GM21825 (cell line): Measurements from ENCODE around the gene ANO6.

Experiments
- ATAC-seq: cut with Tn5 transposase; IDR thresholded peaks from one replicate; pipeline ENCODE4 v1.9.1; 2021; ENCODE audit warnings: mild to moderate bottlenecking, moderate library complexity; ENCODE audit not compliant: unreplicated experiment

ANO6 gene

DNA sequence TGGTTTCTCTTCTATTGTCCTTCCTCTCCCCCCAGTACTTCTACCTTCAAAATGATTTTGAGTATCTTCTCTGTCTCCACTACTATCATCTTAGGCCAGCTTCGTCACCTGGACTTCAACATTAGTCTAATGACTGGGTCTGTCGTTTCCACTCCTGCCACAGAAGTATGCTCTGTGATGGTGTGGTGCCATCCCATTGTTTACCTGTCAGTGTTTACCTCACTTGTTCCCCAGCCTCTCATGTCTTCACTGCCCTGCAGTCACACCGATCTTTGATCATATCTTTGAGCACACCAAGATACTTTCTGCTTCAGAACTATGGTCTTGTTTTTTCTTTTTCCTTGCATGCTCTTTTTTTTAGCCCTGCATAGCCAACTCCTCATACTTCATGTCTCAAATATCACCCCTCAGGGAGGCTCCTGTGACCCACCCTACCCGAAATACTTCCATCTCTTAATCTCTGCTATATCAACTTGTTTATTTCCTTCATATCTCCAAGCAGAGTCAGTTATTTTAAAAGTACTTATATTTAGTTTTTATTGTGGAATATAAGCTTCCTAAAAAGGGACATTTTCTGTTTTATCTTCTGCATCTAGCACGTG lies 60.4 kb downstream of the ANO6 start:
- no peak for ATAC-seq

DNA sequence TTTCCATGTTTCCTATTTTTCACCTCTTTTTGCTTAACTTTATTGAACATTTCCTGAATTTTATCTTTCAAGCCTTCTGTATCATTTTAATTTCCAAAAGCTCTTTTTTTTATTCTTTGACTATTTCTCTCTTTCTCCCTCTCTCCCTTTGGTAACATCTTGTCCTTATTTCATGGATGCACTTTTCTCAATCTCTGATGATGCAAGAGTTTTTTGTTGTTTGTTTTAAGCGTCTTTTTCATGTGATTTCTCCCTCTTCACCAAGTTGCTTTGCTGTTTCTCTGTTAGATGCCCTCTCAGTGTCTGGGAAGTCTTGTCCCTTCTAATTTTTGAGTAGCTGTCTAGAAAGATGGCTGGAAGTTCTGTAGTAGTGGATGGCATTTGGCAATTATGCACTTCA lies 62.6 kb downstream of the ANO6 start:
- no peak for ATAC-seq

- ATAC-seq: no peak
These were observed 64.3 kb downstream of the ANO6 start for GRCh38 chr12:45279931-45280830.

GRCh38 chr12:45281994-45282393 lies 66.1 kb downstream of the ANO6 start:
- ATAC-seq: no peak

DNA sequence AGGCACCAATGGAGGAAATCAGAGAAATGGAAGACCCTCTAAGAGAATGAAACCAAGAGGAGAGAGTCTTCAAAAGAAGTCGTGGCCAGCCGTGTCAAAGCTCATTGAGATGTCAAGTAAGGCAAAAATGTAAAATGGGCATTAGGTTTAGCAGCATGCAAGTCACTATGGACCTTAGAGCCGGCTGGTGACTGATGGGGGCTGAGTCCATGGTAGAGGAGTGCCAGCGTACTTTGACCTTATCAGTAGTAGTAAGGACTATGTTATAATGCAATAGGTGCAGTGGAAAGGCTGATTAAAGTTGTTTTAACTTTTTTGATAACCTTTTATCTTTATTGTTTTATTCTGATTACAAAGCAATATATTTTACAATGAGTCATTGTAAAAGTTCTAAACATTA lies 66.5 kb downstream of the ANO6 start:
- ATAC-seq: no peak

DNA sequence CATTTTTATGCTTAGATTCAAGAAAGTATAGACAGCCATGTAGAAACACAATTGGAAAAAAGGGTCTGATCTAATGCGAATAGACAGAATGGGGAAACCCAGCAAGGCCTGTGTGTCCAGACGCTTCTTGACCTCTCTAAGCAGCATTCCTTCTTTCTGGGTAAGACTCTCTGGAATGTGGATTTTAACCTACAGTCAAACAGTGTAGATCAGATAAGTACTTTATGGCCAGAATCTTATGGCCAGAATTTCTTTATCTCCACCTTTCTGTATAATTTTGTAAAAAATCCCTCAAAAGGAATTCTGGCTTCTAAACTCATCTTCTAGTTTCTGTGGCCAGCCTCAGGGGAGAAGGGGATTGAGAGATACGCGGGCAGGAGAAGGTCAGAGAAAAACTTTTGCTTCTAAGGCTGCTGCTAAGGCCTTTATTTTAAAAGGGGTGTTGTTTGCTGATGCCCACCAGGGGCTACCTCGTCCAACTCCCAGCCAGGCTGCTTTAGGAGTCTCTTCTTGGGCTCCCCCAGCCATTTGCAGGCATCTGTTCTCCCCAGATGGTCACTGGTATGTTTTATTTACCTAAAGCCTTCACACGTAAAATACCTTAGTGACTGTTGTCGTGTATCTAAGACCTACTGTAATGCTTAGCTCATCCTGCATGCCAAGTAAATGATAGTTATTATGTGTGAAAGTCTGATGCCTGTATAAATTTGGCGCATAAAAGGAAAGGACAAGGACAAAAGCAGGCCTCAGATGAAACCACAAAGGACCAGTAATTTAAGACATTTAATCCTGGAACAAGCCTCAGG lies 68.4 kb downstream of the ANO6 start:
- ATAC-seq: no peak

DNA sequence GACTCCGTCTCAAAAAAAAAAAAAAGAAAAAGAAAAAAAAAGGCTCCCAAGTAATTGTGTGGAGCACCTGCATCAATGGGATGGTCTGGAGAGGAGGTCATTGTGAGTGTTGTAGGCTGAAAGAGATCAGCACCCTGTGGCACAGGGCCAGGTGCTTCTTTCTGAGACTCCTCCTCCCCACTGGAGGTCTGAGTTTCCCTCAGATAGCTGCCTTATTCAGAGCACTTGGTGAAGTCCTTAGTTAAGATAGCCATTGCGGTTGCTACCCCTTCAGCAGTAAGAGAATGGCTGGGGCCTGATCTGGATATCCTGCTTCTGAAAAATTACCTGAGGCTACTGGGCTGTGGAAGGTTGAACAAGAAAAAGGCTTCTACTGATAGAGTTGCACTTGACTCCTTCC lies 69.8 kb downstream of the ANO6 start:
- no peak for ATAC-seq

DNA sequence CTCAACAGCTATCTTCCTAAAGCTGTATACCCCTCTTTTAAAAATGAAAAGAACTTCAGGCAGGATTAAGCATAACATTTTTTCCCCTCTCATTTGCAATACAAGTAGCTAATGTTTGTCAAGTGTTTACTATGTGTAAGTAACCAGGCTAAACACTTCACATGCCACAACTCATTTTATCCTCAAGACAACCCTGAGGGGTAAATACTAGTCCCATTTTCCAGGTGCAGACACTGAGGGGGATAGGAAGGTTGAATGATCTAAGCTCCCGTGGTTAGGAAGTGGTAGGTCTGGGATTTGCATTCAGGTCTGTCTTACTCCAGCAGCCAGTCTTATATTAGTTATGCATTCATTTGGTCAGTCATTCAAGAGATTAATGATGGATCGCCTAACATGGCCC lies 70.7 kb downstream of the ANO6 start:
- ATAC-seq: no peak

GRCh38 chr12:45289245-45290215 lies 73.6 kb downstream of the ANO6 start:
- no peak for ATAC-seq

- no peak for ATAC-seq
These were observed 74.3 kb downstream of the ANO6 start for GRCh38 chr12:45290216-45290605.

DNA sequence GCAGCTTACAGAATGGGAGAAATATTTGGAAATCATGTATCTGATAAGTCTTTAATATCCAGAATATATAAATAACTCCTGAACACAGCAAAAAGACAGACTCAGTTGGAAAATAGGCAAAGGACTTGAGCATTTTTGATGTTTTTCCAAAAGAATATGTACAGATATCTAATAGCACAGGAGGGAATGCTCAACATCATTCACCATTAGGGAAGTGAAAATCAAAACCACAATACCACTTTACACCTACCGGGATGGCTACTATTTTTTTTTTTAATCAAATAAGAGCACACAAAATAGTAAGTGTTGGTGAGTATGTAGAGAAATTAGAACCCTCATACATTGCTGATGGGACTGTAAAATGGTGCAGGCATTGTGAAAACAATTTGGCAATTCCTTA lies 75.6 kb downstream of the ANO6 start:
- no peak for ATAC-seq

- no peak for ATAC-seq
These were observed 76.7 kb downstream of the ANO6 start for GRCh38 chr12:45292486-45293195.

DNA sequence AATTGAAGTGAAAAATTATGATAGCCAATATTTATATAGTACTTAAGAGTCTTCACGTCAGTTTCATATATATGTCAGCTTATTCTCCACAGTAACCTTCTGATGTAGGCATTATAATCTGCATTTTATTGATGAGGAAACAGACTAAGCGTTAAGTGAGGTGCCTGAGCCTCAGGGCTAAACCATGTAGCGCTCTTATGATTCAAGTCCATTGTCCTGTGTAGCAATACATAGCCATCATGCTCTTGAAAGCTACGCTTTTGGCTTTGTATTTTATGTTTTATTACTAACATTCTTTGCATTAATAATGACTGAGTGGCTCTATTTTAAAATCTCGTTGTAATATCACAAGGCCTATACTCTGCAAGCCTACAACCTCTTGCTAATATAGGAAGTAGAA lies 79.0 kb downstream of the ANO6 start:
- ATAC-seq: no peak

- ATAC-seq: no peak
These were observed 80.2 kb downstream of the ANO6 start for GRCh38 chr12:45296046-45296586.

DNA sequence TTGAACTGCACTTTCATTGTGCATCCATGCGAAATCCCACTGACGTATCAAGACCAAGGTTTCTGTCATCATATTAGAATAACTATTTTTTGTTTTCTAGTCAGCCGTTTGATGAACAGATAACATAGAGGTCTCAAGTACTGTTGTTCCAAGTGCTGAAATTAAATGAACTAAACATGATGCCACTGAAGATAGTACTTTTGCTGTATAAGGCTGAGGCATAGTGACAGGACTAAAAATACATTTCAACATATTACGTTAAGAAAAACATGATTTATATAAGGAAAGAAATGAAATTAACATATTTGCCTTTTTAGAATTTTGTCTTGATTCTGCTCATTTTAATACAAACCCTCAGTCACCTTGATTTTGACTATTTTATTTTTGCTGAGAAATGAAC lies 82.2 kb downstream of the ANO6 start:
- ATAC-seq: no peak

- no peak for ATAC-seq
These were observed 83.1 kb downstream of the ANO6 start for GRCh38 chr12:45298721-45299692.

- no peak for ATAC-seq
These were observed 86.9 kb downstream of the ANO6 start for GRCh38 chr12:45302621-45303369.

DNA sequence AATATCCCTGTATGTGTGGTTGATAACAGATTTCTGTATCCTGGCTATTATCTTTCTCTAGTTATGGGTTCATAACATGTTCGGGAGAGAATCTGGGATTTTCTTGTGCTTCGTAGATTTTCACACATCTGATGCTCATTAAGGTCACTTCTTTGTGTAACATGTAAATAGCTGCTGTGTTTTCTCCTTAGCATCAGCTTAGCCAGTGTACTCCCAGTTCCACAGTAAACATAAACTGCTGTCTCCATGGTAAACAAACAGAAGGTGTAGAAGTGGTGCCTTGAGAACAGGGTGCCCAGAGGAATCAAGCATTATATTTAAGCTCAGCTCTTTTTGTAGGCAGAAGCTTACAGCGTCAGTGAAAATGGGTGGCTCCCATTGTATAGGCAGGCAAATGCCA lies 88.0 kb downstream of the ANO6 start:
- no peak for ATAC-seq
